Fibroblast of upper back skin (primary cell): ENCODE data around the gene PTPN4.
"Not testable (repeated sequence)": the region's sequence is repeated elsewhere in the genome, so short reads cannot be mapped to it uniquely, and the experiment has no call there.

Experiments
- DNase-seq: peaks from one replicate; pipeline ENCODE4 v3.0.0-alpha.2; 2013

The PTPN4 gene

DNA sequence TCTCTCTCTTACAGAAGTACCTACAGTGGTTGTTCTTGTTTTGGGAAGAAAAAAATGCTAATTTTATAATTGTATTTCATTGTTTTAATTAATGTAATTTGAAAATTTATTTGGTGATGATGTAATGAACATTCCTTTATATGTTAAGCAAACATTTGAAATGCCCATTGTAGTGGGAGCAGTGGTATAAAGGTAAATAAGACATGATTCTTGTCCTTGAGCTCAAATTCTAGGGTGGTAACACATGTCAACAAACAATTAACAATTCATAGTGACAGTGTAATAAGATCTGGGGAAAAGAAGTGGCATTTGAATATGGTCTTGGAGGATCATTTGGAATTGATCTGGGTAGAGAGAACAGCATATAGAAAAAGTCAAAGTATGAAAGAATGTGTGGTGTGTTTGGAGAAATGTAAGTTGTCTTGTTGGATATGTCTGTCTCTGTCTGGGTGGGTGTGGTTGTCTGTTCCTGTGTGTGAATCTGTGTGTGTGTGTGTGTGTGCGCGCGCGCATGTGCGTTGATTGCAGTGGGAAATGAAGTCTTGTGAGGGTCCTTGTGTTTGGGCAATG lies 5.8 kb downstream of the PTPN4 start:
- DNase-seq = no peak

DNA sequence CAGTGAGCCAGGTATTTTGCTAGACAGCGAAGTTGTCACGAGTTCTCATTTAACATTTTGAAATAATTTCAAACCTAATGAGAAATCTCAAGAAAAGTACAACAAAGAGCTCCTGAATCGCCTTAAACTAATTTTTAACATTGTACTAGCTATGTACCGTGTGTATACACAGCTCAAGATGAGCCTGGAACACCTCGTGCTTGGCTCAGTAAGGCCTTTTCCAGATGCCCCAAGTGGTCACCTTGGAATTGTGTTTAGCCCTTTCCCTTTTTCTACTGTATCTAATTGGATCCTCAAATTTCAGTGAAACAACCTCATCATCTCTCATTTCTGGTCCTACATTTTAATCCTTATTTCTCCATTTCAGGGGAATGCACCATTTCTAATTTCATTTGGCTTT lies 7.2 kb downstream of the PTPN4 start:
- no peak for DNase-seq

DNA sequence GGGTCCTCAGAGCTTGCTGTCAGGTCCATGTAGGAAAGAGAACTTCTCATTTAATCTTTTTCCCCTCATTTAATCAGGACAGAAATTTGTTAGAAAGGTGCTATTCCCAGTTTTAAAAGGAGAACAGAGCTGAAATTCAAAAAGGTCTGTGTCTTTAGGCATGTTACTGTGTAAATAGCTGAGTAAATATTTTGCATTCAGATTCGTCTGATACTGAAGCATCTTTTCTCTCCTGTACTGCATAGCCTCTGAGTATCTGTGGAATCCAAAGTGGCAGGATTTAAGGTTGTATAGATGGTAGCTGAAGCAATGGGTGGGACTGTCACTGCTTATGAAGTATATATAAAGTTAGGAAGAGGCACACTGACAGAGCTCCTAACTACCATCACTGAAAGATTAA lies 9.0 kb downstream of the PTPN4 start:
- DNase-seq = no peak

GRCh38 chr2:119769645-119770044 lies 9.9 kb downstream of the PTPN4 start:
- DNase-seq = no peak

DNA sequence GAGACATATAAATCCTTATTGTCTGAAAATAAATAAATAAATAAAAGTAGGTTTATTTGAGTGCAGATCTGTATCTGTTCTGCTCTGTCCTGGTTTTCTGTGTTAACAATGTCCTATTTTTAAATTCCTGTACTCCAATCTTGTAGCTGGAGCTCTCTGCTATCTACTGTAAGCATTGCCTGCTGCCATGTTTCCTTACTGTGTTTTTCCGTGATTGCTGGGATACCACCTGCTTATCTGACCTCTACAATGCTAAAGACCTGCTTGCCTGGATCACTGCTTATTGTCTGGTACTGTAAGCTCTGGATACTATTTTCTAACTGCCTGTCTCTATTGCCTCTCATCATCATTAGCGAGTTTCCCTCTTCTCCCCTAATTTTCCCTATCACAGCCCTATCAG lies 11.6 kb downstream of the PTPN4 start:
- DNase-seq = no peak

DNA sequence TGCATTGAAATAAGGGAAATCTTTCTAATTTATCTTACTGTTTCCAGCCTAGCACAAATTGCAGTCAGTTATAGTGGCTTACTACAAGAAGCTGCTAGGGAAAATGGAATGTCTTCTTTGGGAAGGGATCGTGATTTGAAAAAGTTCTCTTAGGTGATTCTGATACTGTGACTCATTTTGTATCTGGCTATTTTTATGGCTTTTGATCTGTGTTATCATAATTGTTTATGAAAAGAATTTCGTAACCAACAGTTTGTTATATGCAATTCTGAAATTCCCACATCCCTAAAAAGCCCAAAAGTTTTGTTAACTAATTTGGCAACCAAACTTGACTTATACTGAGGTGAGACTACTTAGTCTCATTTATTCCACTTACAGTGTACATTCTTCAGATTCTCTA lies 12.4 kb downstream of the PTPN4 start:
- no peak for DNase-seq

- DNase-seq = no peak
Measured at GRCh38 chr2:119772767-119773166, 13.0 kb downstream of the PTPN4 start.

DNA sequence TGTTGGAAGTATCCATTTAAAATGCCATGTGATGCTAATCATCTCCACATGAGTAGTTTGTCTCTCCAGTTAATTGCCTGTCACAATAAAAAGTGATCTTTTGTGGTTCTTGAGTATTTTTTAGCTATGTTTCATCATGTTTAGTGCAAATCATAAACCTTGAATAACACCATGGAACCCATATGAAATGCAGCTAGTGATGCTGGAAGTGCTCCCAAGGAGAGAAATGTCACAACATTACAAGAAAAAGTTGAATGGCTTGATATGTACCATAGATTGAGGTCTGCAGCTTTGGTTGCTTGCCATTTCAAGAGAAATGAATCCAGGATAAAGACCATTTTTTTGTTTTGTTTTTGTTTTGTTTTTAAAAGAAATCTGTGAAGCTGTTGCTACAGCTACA lies 14.3 kb downstream of the PTPN4 start:
- DNase-seq = no peak

GRCh38 chr2:119775102-119775501 lies 15.4 kb downstream of the PTPN4 start:
- DNase-seq = no peak

DNA sequence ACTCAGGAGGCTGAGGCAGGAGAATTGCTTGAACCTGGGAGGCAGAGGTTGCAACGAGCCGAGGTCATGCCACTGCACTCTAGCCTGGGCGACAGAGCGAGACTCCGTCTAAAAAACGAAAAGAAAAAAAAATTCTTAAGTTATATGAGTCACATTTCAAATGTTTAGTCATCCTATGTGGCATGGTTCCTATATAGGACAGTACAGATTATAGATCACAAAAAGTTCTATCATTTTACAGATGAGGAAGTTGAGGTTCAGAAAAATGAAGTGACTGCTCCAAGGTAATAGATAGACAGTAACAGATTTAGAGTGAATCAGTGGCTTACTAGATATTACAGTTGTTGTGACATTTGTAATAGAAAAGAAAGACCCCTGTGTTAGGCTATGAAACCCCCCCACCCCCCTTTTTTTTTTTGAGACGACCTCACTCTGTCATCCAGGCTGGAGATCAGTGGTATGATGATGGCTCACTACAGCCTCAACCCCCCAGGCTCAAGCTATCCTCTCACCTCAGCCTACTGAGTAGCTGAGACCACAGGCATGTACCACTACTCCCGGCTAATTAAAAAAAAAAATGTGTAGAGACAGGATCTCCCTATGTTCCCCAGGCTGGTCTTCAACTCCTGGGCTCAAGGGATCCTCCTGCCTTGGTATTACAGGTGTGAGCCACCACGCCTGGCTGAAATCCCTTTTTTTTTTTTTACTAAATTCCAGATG lies 22.7 kb downstream of the PTPN4 start:
- DNase-seq = peak; percentile 40

GRCh38 chr2:119784876-119785275 lies 25.2 kb downstream of the PTPN4 start:
- DNase-seq = no peak

GRCh38 chr2:119786295-119786694 lies 26.6 kb downstream of the PTPN4 start:
- DNase-seq = no peak

DNA sequence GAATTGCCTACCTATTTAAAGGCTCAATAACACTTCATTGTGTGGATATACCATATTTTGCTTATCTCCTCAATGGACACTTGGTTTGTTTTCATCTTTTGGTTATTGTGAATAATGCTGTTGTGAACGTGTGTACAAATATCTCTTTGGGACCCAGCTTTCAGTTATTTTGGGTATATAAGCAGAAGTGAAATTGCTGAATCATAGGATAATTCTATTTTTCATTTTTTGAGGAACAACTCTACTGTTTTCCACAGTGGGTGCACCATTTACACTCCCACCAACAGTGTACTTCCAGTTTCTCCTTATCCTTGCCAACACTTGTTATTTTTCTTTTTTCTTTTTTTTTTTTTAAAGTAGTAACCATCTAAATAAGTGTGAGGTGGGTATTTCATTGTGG lies 29.0 kb downstream of the PTPN4 start:
- DNase-seq = no peak

- DNase-seq = no peak
Measured at GRCh38 chr2:119790466-119790865, 30.7 kb downstream of the PTPN4 start.

DNA sequence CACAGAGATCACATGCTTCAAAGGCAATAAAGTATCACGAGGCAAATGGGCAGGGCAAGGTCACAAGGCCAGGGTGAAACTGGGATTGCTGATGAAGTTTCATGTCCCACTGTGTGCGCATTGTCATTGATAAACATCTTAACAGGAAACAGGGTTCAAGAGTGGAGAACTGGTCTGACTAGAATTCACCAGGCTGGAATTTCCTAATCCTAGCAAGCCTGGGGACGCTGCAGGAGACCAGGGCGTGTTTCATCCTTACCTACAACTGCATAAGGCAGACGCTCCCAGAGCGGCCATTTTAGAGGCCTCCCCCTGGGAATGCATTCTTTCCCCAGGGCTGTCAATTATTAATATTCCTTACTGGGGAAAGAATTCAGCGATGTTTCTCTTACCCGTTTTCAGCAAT lies 33.2 kb downstream of the PTPN4 start:
- no peak for DNase-seq

DNA sequence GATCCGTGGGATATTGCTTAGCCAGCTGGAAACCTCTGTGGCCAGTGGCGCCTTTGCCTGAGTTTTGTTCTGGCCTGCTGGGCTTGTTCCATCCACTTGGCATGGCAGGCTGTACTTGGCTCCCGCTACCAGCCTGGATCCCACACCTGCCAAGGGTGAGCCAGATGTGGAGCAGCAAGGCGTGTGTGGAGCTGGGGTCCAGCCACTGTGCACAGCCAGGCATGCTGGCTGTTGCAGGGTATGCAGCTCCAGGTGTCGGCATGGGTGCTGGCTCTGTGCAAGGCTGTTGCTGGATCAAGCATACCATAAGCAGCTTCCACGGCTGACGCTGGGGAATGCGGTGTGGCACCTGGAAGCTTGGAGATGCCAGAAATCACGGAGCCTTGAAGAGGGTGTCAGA lies 34.5 kb downstream of the PTPN4 start:
- DNase-seq = no peak

DNA sequence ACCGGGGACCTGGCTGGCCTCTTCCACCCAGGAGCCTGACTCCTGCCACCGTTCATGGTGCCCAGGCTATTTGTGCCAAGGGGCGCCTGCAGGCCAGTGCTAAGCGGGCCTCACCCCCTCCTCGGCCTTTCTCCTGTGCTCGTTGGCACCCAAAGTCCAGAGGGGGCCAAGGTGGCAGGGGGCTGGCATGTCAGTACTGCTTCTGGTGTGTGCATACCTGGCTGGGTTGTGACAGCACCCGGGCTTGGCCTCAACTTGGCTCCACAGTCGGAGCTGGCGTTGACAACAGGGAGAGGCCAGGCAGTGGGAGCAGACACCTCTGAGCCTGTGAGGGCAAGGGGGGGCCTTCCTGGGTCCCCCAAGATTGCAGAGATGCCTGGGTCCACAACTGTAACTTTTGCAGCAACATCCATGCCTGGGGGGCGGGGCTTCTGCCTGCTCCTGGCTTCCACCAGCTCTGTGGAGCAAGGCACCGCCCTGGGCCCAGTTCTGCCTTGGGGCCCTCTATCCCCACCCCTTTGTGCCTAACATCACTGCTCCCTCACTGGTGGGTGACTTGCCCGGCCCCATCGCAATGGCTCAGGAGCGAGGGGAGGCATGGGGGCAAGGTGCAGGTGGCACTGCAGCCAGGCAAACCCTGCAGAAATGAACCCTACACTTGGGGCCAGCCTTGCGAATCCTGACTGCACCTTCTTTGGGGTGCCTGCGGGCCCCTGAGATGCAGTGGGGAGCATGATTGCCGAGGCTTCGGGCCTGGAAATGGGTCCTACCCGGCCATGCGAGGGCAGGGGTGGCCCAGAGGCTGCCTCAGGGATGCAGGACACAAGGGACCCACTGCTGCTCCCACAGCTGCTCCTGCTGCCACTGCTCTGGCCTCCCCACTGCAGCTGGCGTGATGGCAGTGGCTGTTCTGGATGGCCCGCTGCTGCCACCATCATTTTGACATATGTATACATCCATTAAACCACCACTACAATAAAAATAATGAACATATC lies 35.9 kb downstream of the PTPN4 start:
- DNase-seq = no peak

GRCh38 chr2:119800376-119800902 lies 40.7 kb downstream of the PTPN4 start:
- DNase-seq = no peak

GRCh38 chr2:119801040-119801439 lies 41.3 kb downstream of the PTPN4 start:
- DNase-seq = no peak

- not testable (repeated sequence) for DNase-seq
Measured at GRCh38 chr2:119801989-119802388, 42.3 kb downstream of the PTPN4 start.

GRCh38 chr2:119803101-119803500 lies 43.4 kb downstream of the PTPN4 start:
- no peak for DNase-seq

- not testable (repeated sequence) for DNase-seq
Measured at GRCh38 chr2:119804409-119804808, 44.7 kb downstream of the PTPN4 start.

DNA sequence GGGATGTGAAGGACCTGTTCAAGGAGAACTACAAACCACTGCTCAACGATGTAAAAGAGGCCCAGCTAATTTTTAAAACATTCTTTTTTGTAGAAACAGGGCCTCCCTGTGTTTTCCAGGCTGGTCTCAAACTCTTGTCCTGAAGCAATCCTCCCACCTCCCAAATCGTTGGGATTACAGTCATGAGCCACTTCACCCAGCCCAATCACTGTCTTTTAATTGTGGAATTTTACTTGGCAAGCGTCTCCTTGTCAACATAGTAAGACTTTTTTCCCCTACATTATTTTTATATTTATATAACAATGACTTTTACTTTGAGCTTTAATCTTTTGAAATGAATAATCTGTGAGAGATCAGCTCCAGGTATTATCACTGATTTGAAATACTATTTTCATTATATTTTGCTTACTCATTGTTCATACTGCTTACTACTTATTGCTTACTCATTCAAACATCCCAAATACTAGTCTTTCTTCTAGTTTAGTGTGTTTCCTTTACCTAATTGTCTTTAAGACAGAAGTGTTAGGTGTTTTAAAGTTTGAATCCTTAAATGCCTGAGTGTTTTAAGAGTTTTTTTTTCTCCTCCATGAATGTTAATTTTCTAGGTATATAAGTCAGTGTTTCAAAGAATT lies 48.9 kb downstream of the PTPN4 start:
- DNase-seq = peak; percentile 14
